ENCODE results near the gene SMAD5.

Gene SMAD5

GRCh38 chr5:136135536-136135935, 2.9 kb downstream of the SMAD5 start:
- DNase-seq (ENCODE audit: low read depth), result peak; percentile 74
- H3K4me3 ChIP-seq (ENCODE audit: control insufficient read depth, low read depth, low read length), result no peak overlapping the region
- TF ChIP-seq CTCF (conservative IDR thresholded peaks at IDR 0.05; ENCODE audit: control insufficient read depth, insufficient read depth, low read depth, low read length), result no peak

GRCh38 chr5:136137497-136138220, 5.0 kb downstream of the SMAD5 start:
- no peak for DNase-seq (ENCODE audit: low read depth)
- TF ChIP-seq CTCF (conservative IDR thresholded peaks at IDR 0.05; ENCODE audit: control insufficient read depth, insufficient read depth, low read depth, low read length), result no peak
- no peak overlapping the region for H3K4me3 ChIP-seq (ENCODE audit: control insufficient read depth, low read depth, low read length)

GRCh38 chr5:136141561-136141960, 8.9 kb downstream of the SMAD5 start:
- DNase-seq (ENCODE audit: low read depth), result no peak
- TF ChIP-seq CTCF (conservative IDR thresholded peaks at IDR 0.05; ENCODE audit: control insufficient read depth, insufficient read depth, low read depth, low read length), result no peak
- no peak overlapping the region for H3K4me3 ChIP-seq (ENCODE audit: control insufficient read depth, low read depth, low read length)

- H3K4me3 ChIP-seq (ENCODE audit: control insufficient read depth, low read depth, low read length), result no peak overlapping the region
- no peak for TF ChIP-seq CTCF (conservative IDR thresholded peaks at IDR 0.05; ENCODE audit: control insufficient read depth, insufficient read depth, low read depth, low read length)
- no peak for DNase-seq (ENCODE audit: low read depth)
Measured at GRCh38 chr5:136143312-136143711, 10.7 kb downstream of the SMAD5 start.

GRCh38 chr5:136143763-136144162, 11.1 kb downstream of the SMAD5 start:
- H3K4me3 ChIP-seq (ENCODE audit: control insufficient read depth, low read depth, low read length), result no peak overlapping the region
- TF ChIP-seq CTCF (conservative IDR thresholded peaks at IDR 0.05; ENCODE audit: control insufficient read depth, insufficient read depth, low read depth, low read length), result no peak

GRCh38 chr5:136145030-136145429, 12.4 kb downstream of the SMAD5 start:
- DNase-seq (ENCODE audit: low read depth), result no peak
- no peak for TF ChIP-seq CTCF (conservative IDR thresholded peaks at IDR 0.05; ENCODE audit: control insufficient read depth, insufficient read depth, low read depth, low read length)
- no peak overlapping the region for H3K4me3 ChIP-seq (ENCODE audit: control insufficient read depth, low read depth, low read length)

More at GRCh38 chr5:136143763-136144162, 11.1 kb downstream of the SMAD5 start:
- no peak for DNase-seq (ENCODE audit: low read depth)
